Measurements from ENCODE around the gene VARS2.
"Not testable (repeated sequence)": the region's sequence is repeated elsewhere in the genome, so short reads cannot be mapped to it uniquely, and the experiment has no call there.

Gene VARS2

DNA sequence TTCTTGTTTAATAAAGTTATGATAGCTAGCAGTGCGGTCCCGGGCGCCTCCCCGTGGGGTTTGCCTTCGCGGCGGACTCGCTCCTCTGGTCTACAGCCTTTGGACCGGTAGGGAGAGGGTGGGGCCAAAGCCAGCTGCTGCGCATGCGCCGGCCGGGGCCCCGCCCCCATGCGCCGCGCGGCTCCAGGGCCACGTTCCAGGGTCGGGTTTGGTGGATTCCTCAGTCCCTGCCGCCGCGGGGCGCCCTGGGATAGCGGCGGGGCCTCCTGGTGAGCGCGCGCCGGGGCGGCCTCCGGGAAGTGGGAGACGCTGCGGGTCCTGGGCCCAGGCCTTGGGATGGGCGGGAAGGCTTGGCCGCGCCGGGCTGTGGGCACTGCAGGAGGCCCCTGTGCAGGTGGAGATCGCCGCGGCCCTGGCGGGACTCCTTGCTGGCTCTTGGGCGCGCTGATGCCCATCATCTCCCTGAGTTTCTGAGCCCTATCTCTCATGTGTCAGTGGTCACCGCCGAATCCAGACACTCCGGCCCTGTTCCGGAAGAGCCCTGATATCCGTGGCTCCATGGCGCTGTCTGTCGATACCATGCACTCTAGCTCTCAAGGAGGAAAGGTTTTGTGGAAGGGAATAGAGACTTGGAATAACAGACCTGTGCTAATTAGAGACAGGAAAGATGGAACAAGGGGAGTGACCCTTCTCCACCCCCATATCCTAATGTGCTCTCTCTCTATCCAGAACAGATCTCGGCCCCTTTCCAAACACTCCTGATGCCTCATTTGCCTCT lies at the start of gene VARS2:
TSS of gene VARS2 (plus strand) at position 163 of the 778 bp plus-strand sequence. CDS start at position 762, 599 bp downstream.
- peaks cover 32% of the 10 kb centered on the region for H3K4me1 Mint-ChIP-seq
- H3K27ac Mint-ChIP-seq, result peak within 1 kb of the TSS; percentile 95
- H3K9me3 Mint-ChIP-seq, result no peaks in the 10 kb centered on the region
- peak within 1 kb of the TSS; percentile 98 for H3K4me3 Mint-ChIP-seq
- ATAC-seq, result peak; percentile 91
- no peaks in the 10 kb centered on the region for H3K27me3 Mint-ChIP-seq
- peaks cover 53% of the 10 kb centered on the region for H3K36me3 Mint-ChIP-seq (ENCODE audit: low read depth)
- peak; percentile 88 for DNase-seq

DNA sequence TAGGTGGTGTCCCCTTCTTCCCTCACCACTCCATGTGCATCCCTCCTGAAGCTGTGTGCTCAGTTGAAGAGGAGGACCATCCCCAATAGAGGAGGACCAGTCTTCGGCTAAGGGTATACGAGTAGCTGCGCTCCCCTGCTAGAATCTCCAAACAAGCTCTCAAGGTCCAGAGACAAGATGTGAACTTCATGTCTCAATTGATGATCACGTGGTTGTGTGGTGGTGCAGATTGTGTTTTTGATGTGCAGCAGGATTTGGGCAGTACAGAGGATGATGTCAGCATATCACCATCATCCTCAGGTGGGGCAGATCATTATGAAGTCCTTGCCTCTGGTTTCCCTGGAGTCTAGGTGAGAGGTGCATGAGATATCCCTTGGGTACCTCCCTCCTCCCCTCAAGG lies 49.7 kb upstream of the VARS2 start:
- H3K4me1 Mint-ChIP-seq, result peaks cover 27% of the 10 kb centered on the region
- peaks cover 11% of the 10 kb centered on the region for H3K36me3 Mint-ChIP-seq (ENCODE audit: low read depth)
- no peak for ATAC-seq
- H3K27ac Mint-ChIP-seq, result no peak overlapping the region
- no peak overlapping the region for H3K4me3 Mint-ChIP-seq
- no peak for DNase-seq
- no peaks in the 10 kb centered on the region for H3K27me3 Mint-ChIP-seq
- H3K9me3 Mint-ChIP-seq, result peaks cover 22% of the 10 kb centered on the region

DNA sequence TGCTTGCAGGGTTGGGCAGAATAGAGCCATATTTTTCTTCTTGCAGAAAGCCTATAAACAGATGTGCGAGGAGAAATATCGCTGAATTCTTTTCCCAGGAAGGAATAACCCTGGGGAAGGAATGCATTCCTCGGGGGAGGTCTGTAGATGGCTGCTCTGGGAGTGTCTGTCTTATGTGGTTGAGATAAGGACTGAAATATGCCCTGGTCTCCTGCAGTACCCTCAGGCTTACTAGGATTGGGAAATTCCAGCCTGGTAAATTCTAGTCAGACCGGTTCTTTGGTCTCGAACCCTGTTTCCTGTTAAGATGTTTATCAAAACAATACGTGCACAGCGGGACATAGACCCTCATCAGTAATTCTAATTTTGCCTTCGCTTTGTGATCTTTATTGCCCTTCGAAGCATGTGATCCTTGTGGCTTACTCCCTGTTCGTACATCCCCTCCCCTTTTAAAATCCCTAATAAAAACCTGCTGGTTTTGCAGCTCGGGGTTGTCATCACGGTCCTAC lies 44.7 kb upstream of the VARS2 start:
- not testable (repeated sequence) for ATAC-seq, H3K27ac Mint-ChIP-seq, H3K4me3 Mint-ChIP-seq, DNase-seq, H3K27me3 Mint-ChIP-seq
- Mint-ChIP-seq H3K36me3 (ENCODE audit: low read depth) (peaks cover 16% of the 10 kb centered on the region), H3K4me1 (peaks cover 30% of the 10 kb centered on the region), H3K9me3 (peaks cover 47% of the 10 kb centered on the region)

DNA sequence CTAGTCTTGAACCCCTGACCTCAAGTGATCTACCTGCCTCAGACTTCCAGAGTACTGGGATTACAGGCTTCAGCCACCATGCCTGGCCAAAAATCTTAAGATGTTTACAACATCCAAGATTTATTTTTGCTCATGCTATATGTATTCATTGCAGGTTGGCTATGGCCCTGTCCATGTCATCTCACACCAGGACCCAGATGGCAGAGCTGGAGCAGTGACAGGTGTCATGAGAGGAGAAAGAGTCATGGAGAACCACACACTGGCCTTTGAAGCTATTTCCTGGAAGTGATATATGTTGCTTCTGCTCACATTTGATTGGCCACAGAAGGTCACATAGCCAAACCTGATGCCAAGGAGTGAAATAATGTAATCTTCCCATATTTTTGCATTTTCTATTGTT lies 43.5 kb upstream of the VARS2 start:
- H3K9me3 Mint-ChIP-seq, result peaks cover 47% of the 10 kb centered on the region
- ATAC-seq, result peak; percentile 60
- H3K27me3 Mint-ChIP-seq, result no peaks in the 10 kb centered on the region
- H3K27ac Mint-ChIP-seq, result peak overlapping the region; percentile 94
- H3K36me3 Mint-ChIP-seq (ENCODE audit: low read depth), result peaks cover 16% of the 10 kb centered on the region
- peaks cover 34% of the 10 kb centered on the region for H3K4me1 Mint-ChIP-seq
- H3K4me3 Mint-ChIP-seq, result no peak overlapping the region
- DNase-seq, result no peak

DNA sequence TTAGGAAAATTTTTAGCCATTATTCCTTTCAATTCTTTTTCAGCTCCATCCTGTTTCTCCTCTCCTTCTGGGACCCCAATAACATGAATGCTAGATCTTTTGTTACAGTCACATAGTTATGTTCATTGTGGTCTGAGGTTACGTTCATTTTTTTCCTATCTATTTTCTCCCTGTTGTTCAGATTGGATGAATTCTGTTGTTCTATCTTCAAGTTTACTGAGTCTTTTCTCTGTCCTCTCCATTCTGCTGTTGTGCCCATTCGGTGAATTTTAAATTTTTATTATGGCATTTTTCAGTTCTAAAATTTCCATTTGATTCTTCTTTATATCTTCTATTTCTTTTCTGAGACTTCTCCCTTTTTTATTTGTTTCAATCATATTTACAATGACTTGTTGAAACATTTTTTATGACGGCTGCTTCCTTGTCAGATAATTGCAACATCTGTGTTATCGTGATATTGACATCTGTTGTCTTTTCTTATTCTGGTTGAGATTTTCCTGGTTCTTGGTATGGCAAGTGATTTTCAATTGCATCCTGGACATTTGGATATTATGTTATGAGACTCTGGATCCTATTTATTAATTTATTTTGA lies 42.4 kb upstream of the VARS2 start:
- H3K27me3 Mint-ChIP-seq, result no peaks in the 10 kb centered on the region
- peaks cover 44% of the 10 kb centered on the region for H3K4me1 Mint-ChIP-seq
- peak overlapping the region; percentile 16 for H3K4me3 Mint-ChIP-seq
- DNase-seq (no peak), ATAC-seq (peak; percentile 20)
- peak overlapping the region; percentile 94 for H3K27ac Mint-ChIP-seq
- H3K9me3 Mint-ChIP-seq, result peaks cover 47% of the 10 kb centered on the region
- peaks cover 16% of the 10 kb centered on the region for H3K36me3 Mint-ChIP-seq (ENCODE audit: low read depth)

DNA sequence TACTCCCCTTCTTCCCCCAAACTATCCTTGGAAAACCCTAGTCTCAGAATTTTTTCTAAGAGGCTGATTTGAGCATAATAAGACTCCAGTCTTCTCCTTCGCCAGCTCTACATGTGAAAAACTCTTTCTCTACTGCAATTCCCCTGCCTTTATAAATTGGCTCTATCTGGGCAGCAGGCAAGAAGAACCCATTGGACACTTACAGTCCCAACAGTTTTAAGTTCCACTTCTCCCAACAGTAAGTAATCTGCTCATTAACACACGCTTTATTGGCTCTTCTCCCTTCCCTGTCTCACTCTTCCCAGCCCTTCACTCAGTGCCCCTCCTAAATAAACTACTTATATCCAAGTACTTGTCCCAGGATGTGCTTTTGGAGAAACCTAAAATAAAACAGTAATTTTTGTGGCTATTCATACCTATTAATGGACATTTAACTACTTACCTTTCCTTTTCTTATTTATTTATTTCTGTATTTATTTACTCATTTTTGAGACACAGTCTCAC lies 40.8 kb upstream of the VARS2 start:
- Mint-ChIP-seq H3K9me3 (peaks cover 40% of the 10 kb centered on the region), H3K27me3 (no peaks in the 10 kb centered on the region), H3K27ac (no peak overlapping the region), H3K4me1 (peaks cover 58% of the 10 kb centered on the region), H3K36me3 (ENCODE audit: low read depth) (peaks cover 16% of the 10 kb centered on the region), H3K4me3 (no peak overlapping the region)
- DNase-seq, result no peak
- no peak for ATAC-seq

DNA sequence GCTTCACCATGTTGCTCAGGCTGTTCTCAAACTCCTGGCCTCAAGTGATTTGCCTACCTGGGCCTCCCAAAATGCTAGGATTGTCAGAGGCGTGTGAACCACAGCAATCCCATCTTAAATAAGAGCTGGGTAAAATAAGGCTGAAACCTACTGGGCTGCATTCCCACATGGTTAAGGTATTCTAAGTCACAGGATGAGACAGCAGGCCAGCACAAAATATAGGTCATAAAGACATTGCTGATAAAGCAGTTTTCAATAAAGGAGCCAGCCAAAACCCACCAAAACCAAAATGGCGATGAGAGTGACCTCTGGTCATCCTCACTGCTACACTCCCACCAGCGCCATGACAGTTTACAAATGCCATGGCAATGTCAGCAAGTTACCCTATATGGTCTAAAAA lies 40.2 kb upstream of the VARS2 start:
- DNase-seq, H3K27me3 Mint-ChIP-seq, H3K4me3 Mint-ChIP-seq, H3K27ac Mint-ChIP-seq, ATAC-seq: not testable (repeated sequence)
- peaks cover 64% of the 10 kb centered on the region for H3K4me1 Mint-ChIP-seq
- peaks cover 16% of the 10 kb centered on the region for H3K36me3 Mint-ChIP-seq (ENCODE audit: low read depth)
- H3K9me3 Mint-ChIP-seq, result peaks cover 37% of the 10 kb centered on the region

DNA sequence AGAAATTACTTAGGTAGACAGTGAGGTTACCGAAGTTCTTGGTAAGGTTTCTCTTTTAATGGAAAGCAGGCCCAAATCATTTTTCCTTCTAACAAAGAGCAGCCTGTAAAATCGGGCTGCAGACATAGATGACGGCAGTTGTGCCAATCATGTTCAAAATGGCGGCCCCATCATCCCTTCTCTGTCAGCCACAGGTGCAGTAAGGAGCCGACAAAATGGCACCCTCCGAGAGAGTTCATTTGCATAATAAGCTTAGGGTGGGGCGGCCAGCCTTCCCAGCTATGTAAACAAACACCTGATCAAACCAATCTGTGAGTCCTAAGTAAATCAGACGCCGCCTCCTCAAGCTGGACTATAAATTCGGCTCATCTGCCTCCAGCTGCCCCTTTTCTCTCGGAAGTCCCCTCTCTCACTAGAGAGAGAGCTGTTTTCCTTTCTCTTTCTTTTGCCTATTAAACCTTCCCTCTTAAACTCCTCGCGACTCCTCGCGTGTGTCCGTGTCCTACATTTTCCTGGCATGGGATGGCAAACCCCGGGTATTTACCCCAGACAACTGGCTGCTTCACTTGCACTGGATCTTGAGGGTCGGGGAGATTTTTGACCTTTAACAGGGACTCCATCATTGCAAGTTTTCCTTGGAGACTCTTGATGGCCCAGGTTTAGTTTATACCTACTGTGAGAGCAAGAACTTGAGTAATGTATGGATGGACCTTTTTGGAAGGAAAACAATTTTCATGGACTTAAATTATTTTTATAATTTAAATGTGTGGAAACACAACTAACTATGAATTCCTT lies 38.6 kb upstream of the VARS2 start:
- Mint-ChIP-seq H3K4me3 (no peak overlapping the region), H3K4me1 (peaks cover 69% of the 10 kb centered on the region), H3K36me3 (ENCODE audit: low read depth) (peaks cover 6% of the 10 kb centered on the region), H3K27me3 (no peaks in the 10 kb centered on the region), H3K27ac (peak overlapping the region; percentile 83), H3K9me3 (peaks cover 27% of the 10 kb centered on the region)
- ATAC-seq, result no peak
- DNase-seq, result no peak

DNA sequence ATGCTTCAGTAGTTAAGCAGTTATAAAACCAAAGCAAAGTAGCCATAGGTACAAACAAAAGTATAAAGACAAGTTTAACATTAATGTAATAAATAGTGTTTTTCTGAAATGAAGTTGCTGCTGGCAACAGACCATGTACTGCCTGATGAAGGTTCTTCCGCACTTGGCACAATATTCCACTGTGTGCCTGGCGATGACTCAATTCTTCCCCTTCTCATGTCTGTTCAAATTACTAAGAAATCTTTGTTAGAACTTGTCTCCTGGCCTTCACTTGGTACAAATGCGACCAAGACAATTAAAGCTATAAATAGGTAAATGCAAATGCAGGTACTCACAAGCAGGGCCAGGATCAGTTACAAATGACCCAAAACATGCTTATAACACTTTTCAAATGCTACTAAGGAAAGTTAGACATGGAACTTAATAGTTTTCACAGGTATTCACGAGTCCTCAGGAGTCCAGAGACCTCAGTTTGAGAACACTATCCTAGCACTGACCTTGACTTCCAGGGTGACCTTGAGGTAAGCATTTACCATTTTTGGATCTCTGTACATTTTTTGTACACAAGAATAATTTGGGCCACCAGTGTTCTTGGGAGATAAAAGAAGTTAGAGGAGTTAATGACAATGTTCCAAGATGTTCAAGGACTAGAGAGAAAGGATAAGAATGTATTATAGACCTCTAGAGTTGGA lies 37.9 kb upstream of the VARS2 start:
- ATAC-seq, result peak; percentile 24
- peak overlapping the region; percentile 10 for H3K4me3 Mint-ChIP-seq
- peak overlapping the region; percentile 83 for H3K27ac Mint-ChIP-seq
- peaks cover 21% of the 10 kb centered on the region for H3K9me3 Mint-ChIP-seq
- peaks cover 61% of the 10 kb centered on the region for H3K4me1 Mint-ChIP-seq
- no peaks in the 10 kb centered on the region for H3K27me3 Mint-ChIP-seq
- peaks cover 6% of the 10 kb centered on the region for H3K36me3 Mint-ChIP-seq (ENCODE audit: low read depth)
- no peak for DNase-seq

DNA sequence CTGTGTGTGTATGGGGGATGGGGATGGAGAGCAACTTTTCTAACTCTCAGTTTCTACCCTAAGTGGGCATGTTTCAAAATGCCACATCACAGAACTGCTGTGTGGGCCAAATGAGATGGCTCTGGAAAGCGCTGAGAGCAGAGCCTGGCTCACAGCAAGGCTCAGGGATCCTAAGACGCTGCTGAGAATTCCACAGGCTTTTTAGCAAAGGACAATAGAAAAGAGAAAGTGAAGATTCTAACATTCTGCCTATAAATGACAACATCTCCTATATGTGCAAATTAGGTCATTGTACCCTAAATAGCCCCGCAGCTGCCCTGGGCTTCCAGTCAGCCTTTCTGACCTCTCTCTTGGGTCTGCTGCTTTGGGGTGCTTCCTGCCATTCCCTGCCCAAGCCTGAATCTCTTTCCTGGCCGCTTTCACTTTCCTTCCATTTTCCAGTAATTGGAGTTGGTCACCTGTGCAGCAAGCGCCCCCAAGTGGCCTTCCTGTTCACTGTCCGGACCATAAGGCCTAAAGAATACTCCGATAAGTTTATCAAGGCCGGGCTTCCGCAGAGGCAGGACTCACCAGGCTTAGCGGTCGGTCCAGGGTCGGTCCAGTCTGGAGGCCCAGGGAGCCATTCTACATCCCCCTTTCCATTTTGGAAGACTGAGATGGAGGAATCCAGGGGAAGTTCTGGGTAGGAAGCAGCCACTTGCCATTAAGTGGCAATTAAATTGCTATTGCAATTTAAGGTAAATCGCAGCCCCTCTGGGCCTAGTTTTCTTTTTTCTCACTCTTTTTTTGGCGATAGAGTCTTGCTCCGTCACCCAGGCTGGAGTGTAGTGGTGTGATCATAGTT lies 36.4 kb upstream of the VARS2 start:
- DNase-seq (peak; percentile 80), ATAC-seq (peak; percentile 75)
- Mint-ChIP-seq H3K36me3 (ENCODE audit: low read depth) (no peaks in the 10 kb centered on the region), H3K27ac (peak overlapping the region; percentile 83), H3K4me3 (peak overlapping the region; percentile 73), H3K9me3 (peaks cover 9% of the 10 kb centered on the region), H3K4me1 (peaks cover 54% of the 10 kb centered on the region), H3K27me3 (no peaks in the 10 kb centered on the region)

DNA sequence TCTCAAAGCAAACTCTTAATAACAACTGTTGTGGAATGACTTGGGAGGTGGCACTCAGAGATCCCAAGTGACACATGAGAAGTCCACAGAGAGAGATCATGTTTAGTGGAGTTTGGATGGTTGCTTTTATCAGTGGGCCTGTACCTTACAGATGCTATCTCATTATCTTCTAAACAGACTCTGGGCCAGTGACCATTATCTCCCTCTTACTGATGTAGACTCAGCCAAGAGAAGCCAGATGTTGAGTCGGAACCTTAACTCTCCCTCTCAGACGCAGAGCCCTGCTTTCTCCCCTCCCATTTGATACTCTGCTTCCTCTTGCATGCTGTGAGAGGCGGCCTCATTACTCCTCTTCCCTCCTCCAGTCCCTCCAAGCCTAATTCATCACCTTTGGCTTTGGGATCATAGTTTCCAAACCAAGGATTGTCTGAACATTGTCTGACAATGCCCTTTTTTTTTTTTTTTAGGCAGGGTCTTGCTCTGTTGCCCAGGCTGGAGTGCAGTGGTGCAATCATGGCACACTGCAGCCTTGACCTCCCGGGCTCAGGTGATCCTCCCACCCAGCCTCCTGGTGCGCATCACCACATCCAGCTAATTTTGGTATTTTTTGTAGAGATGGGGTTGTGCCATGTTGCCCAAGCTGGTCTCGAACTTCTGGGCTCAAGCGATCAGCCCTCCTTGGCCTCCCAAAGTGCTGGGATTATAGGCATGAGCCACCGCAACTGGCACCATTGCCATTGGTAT lies 34.2 kb upstream of the VARS2 start:
- Mint-ChIP-seq H3K27ac (no peak overlapping the region), H3K27me3 (no peaks in the 10 kb centered on the region), H3K4me3 (no peak overlapping the region), H3K4me1 (peaks cover 61% of the 10 kb centered on the region), H3K36me3 (ENCODE audit: low read depth) (no peaks in the 10 kb centered on the region), H3K9me3 (no peaks in the 10 kb centered on the region)
- ATAC-seq (no peak), DNase-seq (no peak)

DNA sequence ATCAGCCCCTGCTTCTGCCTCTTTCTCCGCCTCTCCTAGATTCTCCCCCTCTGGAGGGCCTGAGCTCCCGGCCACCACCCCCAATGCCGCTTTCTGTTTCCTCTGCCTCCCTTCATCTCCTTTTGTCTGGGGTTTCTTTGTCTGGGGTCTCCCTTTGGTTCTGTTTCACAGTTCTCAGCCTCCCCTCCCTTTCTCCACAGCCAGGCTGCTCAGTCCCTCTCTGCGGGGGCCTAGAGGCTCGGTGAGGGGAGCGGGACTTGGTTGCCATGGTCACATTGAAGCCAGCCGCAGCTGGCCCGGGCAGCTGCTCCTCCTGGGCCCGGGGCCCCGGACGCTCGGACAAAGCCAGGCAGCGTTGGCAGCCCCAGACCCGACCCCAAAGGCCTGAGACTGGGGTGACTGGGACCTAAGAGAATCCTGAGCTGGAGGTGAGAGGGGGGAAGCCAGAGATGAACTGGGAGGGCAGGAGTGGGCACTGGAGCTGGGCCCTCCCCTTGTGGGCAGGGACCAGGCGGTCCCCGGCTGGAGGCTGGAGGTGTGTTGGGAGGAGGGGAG lies 33.3 kb upstream of the VARS2 start:
- Mint-ChIP-seq H3K4me3 (no peak overlapping the region), H3K27ac (no peak overlapping the region), H3K27me3 (no peaks in the 10 kb centered on the region), H3K4me1 (peaks cover 61% of the 10 kb centered on the region), H3K9me3 (no peaks in the 10 kb centered on the region), H3K36me3 (ENCODE audit: low read depth) (no peaks in the 10 kb centered on the region)
- DNase-seq (no peak), ATAC-seq (no peak)

Measured in activated naive CD8-positive, alpha-beta T cell treated with anti-CD3 and anti-CD28 coated beads, Interleukin-2, amount 50 U/mL, for 24 hours (primary cell).